ENCODE measurements around the gene FER1L5.

GRCh38 chr2:96616128-96616527, 26.4 kb upstream of the FER1L5 start:
- no peak for TF ChIP-seq POLR2AphosphoS5 (IDR thresholded peaks at IDR 0.05; ENCODE audit: low read depth, low read length)
- TF ChIP-seq TAF1 (IDR thresholded peaks at IDR 0.05; ENCODE audit: borderline replicate concordance, low read depth, low read length): no peak
- TF ChIP-seq POLR2A (IDR thresholded peaks at IDR 0.05; ENCODE audit: low read depth, low read length): no peak
